HEK293 (cell line): ENCODE measurements around the gene GBA2.

Experiments
- CTCF ChIP-seq: fragments of 450-650 bp; formaldehyde crosslinking; IDR thresholded peaks from 2 replicates; pipeline ENCODE4 v1.5.1; 2016; ENCODE audit warnings: missing biosample characterization, missing genetic modification characterization
- ZNF10 ChIP-seq: fragments of 450-650 bp; formaldehyde crosslinking; IDR thresholded peaks from 2 replicates; pipeline ENCODE4 v1.5.1; 2017; ENCODE audit warnings: missing biosample characterization, missing genetic modification characterization
- ZNF140 ChIP-seq: fragments of 450-650 bp; formaldehyde crosslinking; IDR thresholded peaks from 2 replicates; pipeline ENCODE4 v1.5.1; 2016; ENCODE audit warnings: missing biosample characterization, missing genetic modification characterization
- ZNF155 ChIP-seq: fragments of 450-650 bp; formaldehyde crosslinking; IDR thresholded peaks from 2 replicates; pipeline ENCODE4 v1.5.1; 2016; ENCODE audit warnings: missing biosample characterization, missing genetic modification characterization
- ZNF510 ChIP-seq: fragments of 450-650 bp; formaldehyde crosslinking; IDR thresholded peaks from 2 replicates; pipeline ENCODE4 v1.5.1; 2018; ENCODE audit warnings: mild to moderate bottlenecking, missing genetic modification characterization, missing biosample characterization; ENCODE audit not compliant: insufficient replicate concordance
- ZNF571 ChIP-seq: fragments of 450-650 bp; formaldehyde crosslinking; IDR thresholded peaks from 2 replicates; pipeline ENCODE4 v1.5.0; 2017; ENCODE audit warnings: missing biosample characterization, missing genetic modification characterization
- ZNF624 ChIP-seq: fragments of 450-650 bp; formaldehyde crosslinking; IDR thresholded peaks from 2 replicates; pipeline ENCODE4 v1.5.1; 2017; ENCODE audit warnings: missing biosample characterization, missing genetic modification characterization
- ZNF76 ChIP-seq: fragments of 450-650 bp; formaldehyde crosslinking; IDR thresholded peaks from 2 replicates; pipeline ENCODE4; 2016; ENCODE audit warnings: low read depth, missing biosample characterization, missing genetic modification characterization, borderline replicate concordance
- TF ChIP-seq, protein P1 (sequence below): fragments of 450-650 bp; formaldehyde crosslinking; IDR thresholded peaks from 2 replicates; pipeline ENCODE4 v1.5.1; 2016; ENCODE audit warnings: missing biosample characterization, missing genetic modification characterization
- TF ChIP-seq, protein P2 (sequence below): fragments of 450-650 bp; formaldehyde crosslinking; IDR thresholded peaks from 2 replicates; pipeline ENCODE4 v1.5.1; 2016; ENCODE audit warnings: missing biosample characterization, missing genetic modification characterization
- TF ChIP-seq, protein P3 (sequence below): fragments of 450-650 bp; formaldehyde crosslinking; IDR thresholded peaks from 2 replicates; pipeline ENCODE4; 2016; ENCODE audit warnings: missing biosample characterization, missing genetic modification characterization

GRCh38 chr9:35757892-35758275, 8.9 kb upstream of the GBA2 start:
- TF ChIP-seq ZNF571 (tag by site-specific recombination) (no peak), ZNF10 (tag by site-specific recombination) (no peak), CTCF (tag by site-specific recombination) (no peak), ZNF76 (tag by site-specific recombination) (no peak), ZNF510 (tag by site-specific recombination) (no peak), ZNF155 (no peak), ZNF624 (no peak), ZNF140 (no peak)
- TF ChIP-seq, protein P1, sequence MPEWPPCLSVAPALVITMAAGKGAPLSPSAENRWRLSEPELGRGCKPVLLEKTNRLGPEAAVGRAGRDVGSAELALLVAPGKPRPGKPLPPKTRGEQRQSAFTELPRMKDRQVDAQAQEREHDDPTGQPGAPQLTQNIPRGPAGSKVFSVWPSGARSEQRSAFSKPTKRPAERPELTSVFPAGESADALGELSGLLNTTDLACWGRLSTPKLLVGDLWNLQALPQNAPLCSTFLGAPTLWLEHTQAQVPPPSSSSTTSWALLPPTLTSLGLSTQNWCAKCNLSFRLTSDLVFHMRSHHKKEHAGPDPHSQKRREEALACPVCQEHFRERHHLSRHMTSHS (tag by site-specific recombination), result no peak
- TF ChIP-seq, protein P2, sequence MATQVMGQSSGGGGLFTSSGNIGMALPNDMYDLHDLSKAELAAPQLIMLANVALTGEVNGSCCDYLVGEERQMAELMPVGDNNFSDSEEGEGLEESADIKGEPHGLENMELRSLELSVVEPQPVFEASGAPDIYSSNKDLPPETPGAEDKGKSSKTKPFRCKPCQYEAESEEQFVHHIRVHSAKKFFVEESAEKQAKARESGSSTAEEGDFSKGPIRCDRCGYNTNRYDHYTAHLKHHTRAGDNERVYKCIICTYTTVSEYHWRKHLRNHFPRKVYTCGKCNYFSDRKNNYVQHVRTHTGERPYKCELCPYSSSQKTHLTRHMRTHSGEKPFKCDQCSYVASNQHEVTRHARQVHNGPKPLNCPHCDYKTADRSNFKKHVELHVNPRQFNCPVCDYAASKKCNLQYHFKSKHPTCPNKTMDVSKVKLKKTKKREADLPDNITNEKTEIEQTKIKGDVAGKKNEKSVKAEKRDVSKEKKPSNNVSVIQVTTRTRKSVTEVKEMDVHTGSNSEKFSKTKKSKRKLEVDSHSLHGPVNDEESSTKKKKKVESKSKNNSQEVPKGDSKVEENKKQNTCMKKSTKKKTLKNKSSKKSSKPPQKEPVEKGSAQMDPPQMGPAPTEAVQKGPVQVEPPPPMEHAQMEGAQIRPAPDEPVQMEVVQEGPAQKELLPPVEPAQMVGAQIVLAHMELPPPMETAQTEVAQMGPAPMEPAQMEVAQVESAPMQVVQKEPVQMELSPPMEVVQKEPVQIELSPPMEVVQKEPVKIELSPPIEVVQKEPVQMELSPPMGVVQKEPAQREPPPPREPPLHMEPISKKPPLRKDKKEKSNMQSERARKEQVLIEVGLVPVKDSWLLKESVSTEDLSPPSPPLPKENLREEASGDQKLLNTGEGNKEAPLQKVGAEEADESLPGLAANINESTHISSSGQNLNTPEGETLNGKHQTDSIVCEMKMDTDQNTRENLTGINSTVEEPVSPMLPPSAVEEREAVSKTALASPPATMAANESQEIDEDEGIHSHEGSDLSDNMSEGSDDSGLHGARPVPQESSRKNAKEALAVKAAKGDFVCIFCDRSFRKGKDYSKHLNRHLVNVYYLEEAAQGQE (tag by site-specific recombination), result no peak
- TF ChIP-seq, protein P3, sequence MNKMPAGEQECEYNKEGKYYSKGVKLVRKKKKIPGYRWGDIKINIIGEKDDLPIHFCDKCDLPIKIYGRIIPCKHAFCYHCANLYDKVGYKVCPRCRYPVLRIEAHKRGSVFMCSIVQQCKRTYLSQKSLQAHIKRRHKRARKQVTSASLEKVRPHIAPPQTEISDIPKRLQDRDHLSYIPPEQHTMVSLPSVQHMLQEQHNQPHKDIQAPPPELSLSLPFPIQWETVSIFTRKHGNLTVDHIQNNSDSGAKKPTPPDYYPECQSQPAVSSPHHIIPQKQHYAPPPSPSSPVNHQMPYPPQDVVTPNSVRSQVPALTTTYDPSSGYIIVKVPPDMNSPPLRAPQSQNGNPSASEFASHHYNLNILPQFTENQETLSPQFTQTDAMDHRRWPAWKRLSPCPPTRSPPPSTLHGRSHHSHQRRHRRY (tag by site-specific recombination), result no peak
